DND-41 (cell line): ENCODE measurements around the gene PM20D1.

ENCODE experiments used
- EZH2 ChIP-seq: IDR thresholded peaks from 3 replicates; pipeline ENCODE4 v1.6.1; 2012; ENCODE audit warnings: borderline replicate concordance, low read depth, mild to moderate bottlenecking, moderate library complexity, low read length, inconsistent platforms; ENCODE audit not compliant: severe bottlenecking
- TF ChIP-seq, protein P1 (sequence below): IDR thresholded peaks from 2 replicates; pipeline ENCODE4 v1.5.1; 2012; ENCODE audit warnings: borderline replicate concordance, low read length, moderate library complexity, mild to moderate bottlenecking; ENCODE audit not compliant: poor library complexity, severe bottlenecking; ENCODE audit errors: extremely low read depth

DNA sequence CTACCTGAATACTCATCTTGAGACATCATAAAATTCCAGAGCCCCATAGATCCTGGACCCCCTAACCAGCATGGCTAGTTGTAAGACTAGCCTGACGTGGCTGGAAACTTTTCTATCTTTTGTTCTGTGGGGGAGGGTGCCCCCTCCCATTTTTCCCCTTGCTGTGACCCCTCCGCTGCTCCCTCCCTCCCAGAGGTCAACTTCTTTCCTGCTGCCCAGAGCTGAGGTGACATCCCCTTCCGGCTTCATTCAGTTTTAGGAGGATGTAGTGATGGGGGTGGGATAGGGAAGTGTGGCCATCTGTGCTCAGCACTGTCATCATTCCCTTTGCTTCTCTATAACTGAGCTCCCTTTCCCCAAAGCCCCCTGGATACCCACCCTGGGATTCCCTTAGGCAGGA lies 32.6 kb downstream of the PM20D1 start:
- TF ChIP-seq, protein P1, sequence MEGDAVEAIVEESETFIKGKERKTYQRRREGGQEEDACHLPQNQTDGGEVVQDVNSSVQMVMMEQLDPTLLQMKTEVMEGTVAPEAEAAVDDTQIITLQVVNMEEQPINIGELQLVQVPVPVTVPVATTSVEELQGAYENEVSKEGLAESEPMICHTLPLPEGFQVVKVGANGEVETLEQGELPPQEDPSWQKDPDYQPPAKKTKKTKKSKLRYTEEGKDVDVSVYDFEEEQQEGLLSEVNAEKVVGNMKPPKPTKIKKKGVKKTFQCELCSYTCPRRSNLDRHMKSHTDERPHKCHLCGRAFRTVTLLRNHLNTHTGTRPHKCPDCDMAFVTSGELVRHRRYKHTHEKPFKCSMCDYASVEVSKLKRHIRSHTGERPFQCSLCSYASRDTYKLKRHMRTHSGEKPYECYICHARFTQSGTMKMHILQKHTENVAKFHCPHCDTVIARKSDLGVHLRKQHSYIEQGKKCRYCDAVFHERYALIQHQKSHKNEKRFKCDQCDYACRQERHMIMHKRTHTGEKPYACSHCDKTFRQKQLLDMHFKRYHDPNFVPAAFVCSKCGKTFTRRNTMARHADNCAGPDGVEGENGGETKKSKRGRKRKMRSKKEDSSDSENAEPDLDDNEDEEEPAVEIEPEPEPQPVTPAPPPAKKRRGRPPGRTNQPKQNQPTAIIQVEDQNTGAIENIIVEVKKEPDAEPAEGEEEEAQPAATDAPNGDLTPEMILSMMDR: no peak
- no peak for TF ChIP-seq EZH2
